GM21360 (cell line): ENCODE results near the gene ANKRD40.

Experiments
- ATAC-seq: cut with Tn5 transposase; IDR thresholded peaks from one replicate; pipeline ENCODE4 v1.9.1; 2021; ENCODE audit warnings: mild to moderate bottlenecking, moderate library complexity; ENCODE audit not compliant: unreplicated experiment

Gene ANKRD40

DNA sequence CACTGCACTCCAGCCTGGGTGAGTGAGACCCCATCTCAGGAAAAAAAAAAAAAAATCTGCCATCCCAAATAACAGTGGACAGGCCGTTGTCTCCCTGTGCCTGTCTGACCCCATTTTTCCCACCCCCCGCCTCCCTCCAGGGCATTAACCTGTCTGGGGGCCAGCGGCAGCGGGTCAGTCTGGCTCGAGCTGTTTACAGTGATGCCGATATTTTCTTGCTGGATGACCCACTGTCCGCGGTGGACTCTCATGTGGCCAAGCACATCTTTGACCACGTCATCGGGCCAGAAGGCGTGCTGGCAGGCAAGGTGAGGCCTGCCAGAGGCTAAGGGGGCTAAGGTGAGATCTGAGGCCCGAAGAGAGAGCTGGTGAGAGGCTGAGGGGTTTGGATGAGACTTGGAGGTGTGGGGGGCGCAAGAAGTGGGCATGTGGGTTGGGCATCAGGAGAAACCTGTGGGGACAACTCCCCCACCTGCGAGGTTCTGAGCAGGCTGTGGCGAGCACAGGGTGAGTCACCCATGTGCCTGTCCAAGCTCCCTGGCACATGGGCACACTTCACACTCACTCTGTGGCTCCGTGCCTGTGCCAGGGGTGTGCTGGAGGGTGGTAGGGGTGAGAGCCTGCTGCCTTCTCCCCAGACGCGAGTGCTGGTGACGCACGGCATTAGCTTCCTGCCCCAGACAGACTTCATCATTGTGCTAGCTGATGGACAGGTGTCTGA lies 34.7 kb downstream of the ANKRD40 start:
- no peak for ATAC-seq

DNA sequence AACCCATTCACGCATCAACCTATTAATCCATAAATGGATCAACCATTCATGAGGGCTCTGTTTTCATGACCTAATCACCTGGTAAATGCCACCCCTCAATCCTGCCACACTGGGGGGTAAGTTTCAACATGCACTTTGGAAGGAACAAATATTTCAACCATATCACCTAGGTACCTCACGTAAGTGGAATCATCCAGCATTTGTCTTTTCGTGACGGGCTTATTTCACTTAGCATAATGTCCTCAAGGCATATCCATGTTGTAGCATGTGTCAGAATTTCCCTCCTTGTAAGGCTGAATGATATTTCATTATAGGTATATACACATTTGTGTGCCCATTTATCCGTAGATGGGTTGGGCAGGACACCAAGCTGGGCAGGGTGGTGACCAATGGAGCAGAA lies 35.6 kb downstream of the ANKRD40 start:
- no peak for ATAC-seq

DNA sequence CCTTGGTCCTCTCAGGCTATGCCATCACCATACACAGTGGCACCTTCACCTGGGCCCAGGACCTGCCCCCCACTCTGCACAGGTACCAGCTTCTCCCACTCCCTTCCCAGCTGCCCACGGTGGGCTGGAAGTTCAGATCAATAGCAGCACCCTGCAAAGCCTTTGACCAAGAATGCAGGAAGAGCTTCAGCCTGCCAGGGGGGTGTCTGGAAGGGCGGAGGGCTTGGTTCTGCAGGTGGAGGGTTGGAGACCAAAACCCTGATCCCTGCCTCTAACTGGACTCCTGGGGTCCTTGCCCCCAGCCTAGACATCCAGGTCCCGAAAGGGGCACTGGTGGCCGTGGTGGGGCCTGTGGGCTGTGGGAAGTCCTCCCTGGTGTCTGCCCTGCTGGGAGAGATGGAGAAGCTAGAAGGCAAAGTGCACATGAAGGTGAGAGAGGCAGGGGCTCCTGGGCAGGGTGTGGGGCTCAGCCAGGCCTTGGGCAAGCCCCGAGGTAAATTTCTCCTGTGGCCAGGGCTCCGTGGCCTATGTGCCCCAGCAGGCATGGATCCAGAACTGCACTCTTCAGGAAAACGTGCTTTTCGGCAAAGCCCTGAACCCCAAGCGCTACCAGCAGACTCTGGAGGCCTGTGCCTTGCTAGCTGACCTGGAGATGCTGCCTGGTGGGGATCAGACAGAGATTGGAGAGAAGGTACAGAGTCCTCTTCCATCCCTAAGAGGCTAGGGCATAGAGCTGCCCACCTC lies 38.7 kb downstream of the ANKRD40 start:
- ATAC-seq = no peak

DNA sequence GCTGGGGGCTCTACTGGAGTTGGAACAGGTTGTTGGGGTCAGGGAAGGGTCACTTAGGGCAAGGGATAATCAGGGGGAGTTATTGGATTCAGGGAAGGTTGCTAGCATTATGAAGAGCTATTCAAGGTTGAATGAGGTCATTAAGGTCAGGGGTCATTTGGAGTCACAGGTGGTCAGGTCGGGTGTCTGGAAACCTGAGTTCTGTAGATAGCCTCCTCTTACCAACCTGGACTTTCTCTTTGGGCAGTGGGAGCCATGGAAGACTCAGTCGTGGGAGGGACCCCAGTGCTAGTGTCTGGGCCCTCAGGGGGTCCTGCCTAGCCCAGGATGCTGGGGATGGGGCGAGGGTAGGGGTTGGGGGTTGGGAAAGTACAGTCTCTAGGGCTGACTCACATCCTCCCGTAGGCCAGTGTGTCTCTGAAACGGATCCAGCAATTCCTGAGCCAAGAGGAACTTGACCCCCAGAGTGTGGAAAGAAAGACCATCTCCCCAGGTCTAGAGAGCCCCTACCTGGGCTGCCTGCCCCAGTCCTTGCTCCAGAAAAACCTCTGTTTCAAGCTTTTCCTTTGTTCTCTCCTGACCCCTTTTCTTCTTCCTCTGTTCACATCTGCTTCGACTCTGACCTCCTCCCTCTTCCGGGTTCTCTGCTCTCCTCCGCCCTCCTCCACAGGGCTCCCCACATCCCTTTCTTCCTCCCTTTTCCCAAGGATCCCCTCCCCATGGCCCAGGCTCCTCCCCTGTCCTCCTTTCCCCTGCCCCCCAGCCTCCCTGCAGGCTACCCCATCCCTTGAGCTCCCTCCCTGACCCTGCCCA lies 39.5 kb downstream of the ANKRD40 start:
- no peak for ATAC-seq

DNA sequence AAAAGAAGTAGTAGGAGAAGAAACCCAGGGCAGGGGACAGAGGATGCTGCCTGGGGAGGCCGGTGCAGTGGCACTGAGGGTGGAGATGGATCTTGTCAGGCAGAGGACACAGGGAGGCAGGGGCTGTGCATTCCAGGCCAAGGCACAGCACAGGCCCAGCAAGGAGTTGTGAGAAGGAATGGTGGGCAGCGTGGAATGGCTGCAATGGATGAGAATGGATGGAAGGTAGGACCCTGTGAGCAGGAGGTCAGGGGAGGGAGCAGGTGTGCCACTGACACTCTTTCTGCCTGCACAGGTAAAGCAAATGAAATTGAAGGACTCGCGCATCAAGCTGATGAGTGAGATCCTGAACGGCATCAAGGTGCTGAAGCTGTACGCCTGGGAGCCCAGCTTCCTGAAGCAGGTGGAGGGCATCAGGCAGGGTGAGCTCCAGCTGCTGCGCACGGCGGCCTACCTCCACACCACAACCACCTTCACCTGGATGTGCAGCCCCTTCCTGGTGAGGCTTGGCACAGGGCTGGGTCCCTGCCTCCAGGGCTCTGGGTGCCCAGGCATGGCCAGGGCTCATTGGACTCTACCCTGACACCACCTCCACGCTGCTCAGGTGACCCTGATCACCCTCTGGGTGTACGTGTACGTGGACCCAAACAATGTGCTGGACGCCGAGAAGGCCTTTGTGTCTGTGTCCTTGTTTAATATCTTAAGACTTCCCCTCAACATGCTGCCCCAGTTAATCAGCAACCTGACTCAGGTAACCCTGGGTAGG lies 40.3 kb downstream of the ANKRD40 start:
- ATAC-seq = no peak

DNA sequence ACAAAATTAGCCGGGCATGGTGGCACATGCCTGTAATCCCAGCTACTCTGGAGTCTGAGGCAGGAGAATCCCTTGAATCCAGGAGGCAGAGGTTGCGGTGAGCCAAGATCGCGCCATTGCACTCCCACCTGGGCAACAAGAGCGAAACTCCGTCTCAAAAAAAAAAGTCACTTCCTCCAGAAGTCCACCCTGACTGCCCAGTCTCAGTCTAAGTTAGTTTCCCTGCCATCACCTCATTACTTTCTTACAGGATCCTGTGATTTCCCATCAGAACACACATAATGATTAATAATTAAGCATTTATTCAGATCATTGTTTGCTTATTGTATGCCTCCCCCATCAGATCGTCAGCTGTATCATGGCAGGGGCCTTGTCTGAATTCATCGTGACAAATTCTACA lies 41.4 kb downstream of the ANKRD40 start:
- no peak for ATAC-seq

DNA sequence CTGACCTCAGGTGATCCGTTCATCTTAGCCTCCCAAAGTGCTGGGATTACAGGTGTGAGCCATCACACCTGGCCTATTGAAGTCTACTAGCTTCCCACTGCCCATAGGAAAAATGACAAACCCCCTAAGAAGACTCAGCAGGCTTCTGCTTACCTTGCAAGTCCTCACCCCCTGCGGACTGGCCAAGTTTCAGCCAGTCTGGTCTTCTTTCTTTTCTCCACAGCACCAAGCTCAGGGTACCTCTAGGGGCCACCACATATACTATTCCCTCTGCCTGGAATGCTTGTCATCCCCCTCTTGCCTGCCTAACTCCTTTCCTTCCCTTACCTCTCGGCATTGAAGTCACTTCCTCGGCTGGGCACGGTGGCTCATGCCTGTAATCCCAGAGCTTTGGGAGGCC lies 41.9 kb downstream of the ANKRD40 start:
- no peak for ATAC-seq

DNA sequence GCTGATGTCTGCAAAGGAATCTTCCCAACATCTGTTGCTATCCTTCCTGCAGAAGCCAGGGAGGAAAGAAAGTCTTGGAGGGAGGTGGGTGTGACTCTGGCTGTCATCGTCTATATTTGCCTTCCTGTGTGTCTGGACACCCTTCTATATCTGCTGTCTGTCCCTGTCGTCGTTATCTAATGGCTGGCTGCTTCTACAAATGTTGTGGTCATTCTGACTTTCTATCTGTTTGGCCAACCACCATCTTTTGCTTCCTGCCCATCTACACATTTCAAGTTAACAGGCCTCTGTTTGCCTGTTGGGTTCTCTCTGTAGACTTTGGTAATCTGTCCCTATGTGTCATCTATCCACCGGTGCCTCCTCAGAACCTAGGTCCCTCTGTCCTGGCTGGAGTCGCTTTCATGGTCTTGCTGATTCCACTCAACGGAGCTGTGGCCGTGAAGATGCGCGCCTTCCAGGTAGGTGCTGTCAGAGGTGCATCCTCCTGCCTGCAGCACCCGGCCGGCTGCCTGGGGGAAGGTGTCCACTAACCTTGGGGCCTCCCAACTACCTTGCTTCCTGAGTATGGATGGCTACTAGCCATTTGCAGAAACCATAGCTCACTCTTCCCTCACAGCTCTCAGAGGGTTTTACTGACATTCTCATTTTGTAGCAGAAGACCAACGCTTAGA lies 42.8 kb downstream of the ANKRD40 start:
- no peak for ATAC-seq

DNA sequence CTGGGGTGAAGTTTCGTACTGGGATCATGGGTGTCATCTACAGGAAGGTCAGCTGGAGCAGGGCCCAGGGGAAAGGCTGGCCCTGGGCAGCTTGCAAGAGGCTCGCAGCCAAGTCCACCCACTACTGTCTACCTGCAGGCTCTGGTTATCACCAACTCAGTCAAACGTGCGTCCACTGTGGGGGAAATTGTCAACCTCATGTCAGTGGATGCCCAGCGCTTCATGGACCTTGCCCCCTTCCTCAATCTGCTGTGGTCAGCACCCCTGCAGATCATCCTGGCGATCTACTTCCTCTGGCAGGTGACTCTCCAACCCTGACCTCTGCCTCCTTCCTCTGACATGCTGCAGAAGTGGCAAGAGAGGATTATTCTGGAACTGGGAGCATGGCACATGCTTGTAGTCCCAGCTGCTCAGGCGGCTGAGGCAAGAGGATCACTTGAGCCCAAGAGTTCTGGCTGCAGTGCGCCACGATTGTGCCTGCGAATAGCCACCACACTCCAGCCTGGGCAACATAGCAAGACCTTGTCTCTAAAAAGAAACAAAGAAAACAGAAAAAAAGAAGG lies 43.8 kb downstream of the ANKRD40 start:
- no peak for ATAC-seq

DNA sequence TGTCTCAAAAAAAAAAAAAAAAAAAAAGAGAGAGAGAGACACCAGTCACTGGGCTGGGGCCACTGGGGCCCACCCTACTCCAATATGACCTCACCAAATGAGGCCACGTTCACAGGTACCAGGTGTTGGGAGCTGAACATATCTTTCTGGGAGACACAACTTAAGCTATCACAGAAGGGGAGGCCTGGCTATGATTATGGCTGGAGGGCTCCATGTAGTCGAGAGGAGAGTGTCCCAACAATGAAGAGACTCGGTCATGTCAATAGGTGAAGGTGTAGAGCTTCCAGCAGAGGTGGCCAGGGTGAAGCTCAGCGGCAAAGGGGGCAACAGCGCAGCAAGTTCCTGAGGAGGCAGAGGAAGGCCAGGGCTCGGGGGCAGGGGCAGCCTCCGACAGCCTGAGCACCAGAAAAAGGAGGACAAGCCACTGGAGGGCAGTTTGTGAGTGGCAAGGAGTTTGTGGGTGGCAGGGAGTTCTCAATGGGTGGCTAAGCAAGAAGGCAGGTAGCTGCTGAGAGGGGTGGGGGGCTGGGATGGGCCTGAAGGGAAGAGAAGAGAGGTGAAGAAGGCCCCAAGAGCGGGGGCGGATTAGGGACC lies 45.0 kb downstream of the ANKRD40 start:
- ATAC-seq = no peak

DNA sequence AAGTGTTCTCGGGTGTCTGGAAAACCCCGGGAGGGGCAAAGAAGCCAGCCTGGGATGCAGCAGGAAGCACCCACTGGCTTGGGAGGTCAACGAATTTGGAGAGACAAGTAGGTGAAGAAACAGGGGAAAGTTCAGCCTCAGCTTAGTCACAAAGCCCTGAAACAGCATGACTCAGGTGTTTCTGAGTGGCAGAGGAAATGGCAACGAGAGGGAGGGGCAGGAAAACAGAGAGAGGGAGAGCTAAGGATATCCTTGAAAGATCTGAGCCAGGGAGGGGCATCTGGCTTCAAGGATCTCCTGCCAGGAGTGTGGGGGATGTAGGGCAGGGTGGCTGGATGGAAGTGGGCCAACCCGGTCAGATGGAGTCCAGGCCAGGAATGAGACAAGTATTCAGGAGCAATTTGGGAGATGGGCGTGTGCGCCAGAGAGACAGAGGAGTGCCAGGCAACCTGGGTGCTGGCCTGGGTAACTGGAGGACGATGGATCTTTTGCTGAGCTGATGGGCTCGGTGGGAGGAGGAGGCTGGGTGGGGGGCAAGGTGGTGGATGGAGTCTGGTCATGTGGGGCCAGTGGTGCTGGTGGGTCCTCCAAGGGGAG lies 45.8 kb downstream of the ANKRD40 start:
- ATAC-seq = no peak

DNA sequence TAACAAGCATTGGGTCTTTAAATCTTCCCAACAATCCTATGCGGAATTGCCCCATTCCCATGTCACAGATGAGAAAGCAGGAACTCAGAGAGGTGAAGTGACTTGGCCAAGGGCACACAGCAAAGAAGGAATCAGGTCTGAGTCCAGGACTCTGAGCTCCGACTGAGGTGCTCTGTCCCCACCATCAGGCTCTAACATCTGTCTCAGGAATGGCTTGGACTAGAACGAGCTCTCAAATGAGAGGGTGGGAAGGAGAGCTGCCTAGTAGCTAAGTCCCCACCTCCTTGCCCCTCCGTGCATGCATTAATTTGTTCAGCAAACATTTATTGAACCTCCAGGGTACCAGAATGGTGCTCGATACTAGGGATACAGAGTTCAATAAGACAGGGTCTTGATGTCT lies 46.4 kb downstream of the ANKRD40 start:
- ATAC-seq = no peak

DNA sequence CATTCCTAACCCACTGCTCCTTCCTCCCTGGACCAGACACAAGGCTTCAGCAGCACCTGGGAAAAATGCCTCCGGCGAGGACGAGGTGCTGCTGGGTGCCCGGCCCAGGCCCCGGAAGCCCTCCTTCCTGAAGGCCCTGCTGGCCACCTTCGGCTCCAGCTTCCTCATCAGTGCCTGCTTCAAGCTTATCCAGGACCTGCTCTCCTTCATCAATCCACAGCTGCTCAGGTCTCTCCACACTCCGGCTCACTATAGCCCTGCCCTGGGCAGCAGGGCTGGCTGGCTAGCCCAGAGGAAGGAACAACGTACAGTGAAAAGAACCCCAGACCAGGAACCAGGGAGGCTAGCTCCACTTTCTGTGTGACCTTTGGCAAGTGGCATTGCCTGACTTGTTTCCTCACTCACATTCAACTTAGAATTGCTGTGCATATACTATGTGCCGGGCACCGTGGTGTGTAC lies 46.8 kb downstream of the ANKRD40 start:
- ATAC-seq = no peak

DNA sequence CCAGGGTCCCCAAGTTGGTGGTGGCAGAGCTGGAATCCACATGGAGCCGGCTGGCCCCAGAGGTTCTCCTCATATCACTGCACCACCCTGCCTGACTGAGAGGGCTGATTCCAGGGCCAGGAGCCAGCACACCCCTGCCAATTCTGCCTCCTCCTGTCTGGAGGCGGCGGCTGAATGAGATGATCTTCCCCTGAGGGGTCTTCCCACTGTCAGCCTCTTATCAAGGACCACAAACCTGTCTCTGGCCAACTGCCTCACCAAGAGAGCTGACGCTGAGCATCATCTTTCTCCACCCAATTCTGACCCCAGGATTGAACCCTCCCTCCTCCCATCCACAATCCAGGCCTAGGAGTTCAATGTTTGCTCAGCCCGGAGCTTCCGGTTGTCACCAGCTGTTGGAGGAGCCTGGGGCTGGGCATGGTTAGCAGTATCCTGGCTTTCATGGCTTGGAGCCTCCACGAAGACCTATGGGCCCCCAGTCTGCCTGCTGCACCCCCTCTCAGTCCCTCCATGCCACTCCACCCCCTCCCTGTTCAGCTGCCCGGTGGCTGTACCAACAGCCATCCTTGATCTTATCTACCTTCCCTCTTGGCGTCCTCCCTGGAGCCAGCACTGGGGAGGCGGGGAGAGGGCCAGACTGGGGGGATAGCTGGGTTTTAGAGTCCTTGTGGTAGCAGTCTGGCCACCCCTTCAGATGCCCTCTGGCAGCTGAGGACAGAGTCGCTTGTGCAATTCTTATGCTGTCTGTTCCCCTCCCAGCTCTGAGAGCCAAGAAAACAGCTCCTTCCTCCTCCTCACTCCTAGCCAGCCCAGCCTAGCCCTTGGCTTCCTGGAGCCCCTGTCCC lies 47.5 kb downstream of the ANKRD40 start:
- ATAC-seq = no peak

DNA sequence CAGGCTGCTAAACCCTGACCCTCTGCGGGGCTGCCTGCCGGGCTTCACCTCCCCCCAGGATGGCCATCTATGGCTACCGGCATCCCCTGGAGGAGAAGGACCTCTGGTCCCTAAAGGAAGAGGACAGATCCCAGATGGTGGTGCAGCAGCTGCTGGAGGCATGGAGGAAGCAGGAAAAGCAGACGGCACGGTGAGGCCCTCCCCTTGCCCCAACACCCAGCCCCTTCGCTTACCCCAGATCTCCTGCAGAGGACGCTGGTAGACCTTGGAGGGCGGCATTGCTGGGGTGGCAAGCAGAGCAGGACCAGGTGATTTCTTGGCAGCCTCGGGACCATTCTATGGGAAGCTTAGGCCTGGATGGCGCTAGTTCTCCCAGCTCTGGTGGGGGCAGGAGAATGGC lies 48.5 kb downstream of the ANKRD40 start:
- ATAC-seq = no peak

DNA sequence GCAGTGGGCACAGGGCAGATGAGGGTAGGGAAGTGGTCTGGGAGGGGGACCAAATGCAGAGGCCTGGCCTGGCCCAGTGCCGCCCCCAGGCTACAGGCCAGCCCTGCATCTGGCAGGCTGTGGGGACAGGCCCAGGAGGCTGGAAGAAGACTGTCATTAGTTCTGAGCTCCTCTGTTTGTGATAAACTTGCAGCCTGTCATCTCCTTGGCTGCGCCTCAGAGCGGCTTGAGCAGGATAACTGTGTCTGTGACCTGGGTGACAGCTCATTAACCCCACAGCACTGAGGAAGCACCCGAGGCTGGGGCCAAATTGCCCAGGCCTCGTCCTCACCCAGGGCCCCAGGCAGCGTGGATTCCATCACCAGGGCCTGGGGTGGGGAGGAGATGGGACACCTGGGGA lies 49.1 kb downstream of the ANKRD40 start:
- ATAC-seq = no peak

DNA sequence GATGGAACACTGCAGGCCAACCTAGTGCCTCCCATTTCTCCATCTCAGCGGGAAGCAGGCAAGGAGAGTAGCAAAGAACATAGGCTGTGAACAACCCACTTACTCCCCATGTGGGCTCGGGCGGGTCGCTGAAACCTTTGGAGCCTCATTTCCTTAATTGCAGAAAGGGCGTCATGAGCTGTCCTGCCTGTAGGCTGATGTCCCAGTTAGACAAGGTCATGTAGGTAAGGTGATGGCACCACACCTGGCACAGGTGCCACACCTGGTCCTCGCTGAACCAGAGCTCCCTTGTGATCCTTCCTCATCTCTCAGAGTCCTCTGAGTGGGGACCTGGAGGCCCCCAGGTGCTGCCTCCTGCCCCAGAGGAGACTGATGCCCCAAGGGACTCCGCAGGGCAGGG lies 50.1 kb downstream of the ANKRD40 start:
- no peak for ATAC-seq

DNA sequence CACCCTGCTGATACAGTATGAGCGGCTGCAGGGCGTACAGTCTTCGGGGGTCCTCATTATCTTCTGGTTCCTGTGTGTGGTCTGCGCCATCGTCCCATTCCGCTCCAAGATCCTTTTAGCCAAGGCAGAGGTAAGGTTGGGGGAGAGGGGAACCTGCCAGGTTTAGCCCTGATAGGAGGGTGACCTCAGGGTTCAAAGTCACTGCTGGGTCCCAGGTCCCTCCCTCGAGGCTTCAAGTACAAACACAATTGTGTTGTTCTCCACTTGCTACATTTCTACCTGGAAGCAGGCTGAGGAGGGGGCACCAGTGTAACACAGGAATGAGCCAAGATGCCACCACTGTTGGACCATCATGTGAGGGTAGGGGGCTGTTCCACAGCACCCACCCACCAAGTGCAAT lies 50.7 kb downstream of the ANKRD40 start:
- ATAC-seq = no peak
